K562 (cell line): ENCODE measurements around the gene PGP. TPM values are rescaled to one million over a fixed set of nuclear protein-coding genes. Genes with fewer than 3 reads are reported as not detected.

ENCODE experiments used
- ATAC-seq: fragments of 200-7000 bp; cut with Tn5 transposase; 3 replicates; pipeline ENCODE4 v1.9.1; 2020; ENCODE audit warnings: moderate library complexity
- BruUV-seq: library from RNA; stranded (reverse); fragments of 400-500 nt; replicated peaks from 2 replicates; lab custom pipeline; 2021; lab: Mats Ljungman, UMichigan
- CTCF ChIA-PET: fragments of 300-600 bp; formaldehyde crosslinking; extraction: SDS; loops from one replicate; lab custom pipeline; 2021; ENCODE audit warnings: low intra/inter-chr PET ratio; lab: Yijun Ruan, JAX
- POLR2A ChIA-PET: fragments of 300-600, 350-650 bp; sonication (Branson Sonifier 250); formaldehyde crosslinking; extraction: SDS; loops from one replicate; lab custom pipeline; 2021; ENCODE audit warnings: antibody characterized with exemption, inconsistent platforms; lab: Yijun Ruan, JAX
- DNase-seq, 4 experiments: peaks; one replicate each; pipeline versions ENCODE4 v3.0.0 to v3.0.0-alpha.2; 2011 to 2018; ENCODE audit warnings: low spot score in 3 of 4, mixed read lengths in 3 of 4; ENCODE audit errors: extremely low read depth in 1 of 4
- FAIRE-seq: peaks from 2 replicates; lab custom pipeline; 2011; peaks lifted over from hg19 to GRCh38; lab: Jason Lieb, UNC
- H2AFZ ChIP-seq: 2 replicates; pipeline ENCODE4 v1.6.0; 2011; ENCODE audit warnings: low read depth, low read length, control low read depth, inconsistent platforms
- H3K27ac ChIP-seq: fragments of 200-600 bp; 3 replicates; pipeline ENCODE4 v1.8.0; 2011; ENCODE audit warnings: low read depth, mild to moderate bottlenecking, control low read depth, inconsistent platforms, low read length, moderate library complexity, mixed read lengths; ENCODE audit errors: extremely low read depth
- H3K27me3 ChIP-seq, 2 experiments: fragments of 300-600 bp in 1 of 2; 2 replicates in 1 of 2; 3 replicates in 1 of 2; pipeline versions ENCODE4 v1.6.0 to v1.8.0; 2011; ENCODE audit warnings: inconsistent platforms in 2 of 2, low read length in 2 of 2, mild to moderate bottlenecking in 1 of 2, mixed read lengths in 1 of 2, moderate library complexity in 1 of 2; ENCODE audit not compliant: control insufficient read depth in 2 of 2, insufficient read depth in 2 of 2
- H3K36me3 ChIP-seq: fragments of 300-600 bp; 3 replicates; pipeline ENCODE4 v1.8.0; 2011; ENCODE audit warnings: mild to moderate bottlenecking, low read length, inconsistent platforms; ENCODE audit not compliant: control insufficient read depth, insufficient read depth
- H3K4me1 ChIP-seq, 2 experiments: fragments of 200-600 bp in 1 of 2; replicated peaks in 1 of 2; 2 replicates in 1 of 2; 3 replicates in 1 of 2; pipeline versions ENCODE4 v1.5.1 to v1.8.0; 2011; ENCODE audit warnings: inconsistent platforms in 2 of 2, low read length in 2 of 2, mild to moderate bottlenecking in 1 of 2, mixed read lengths in 1 of 2, moderate library complexity in 1 of 2; ENCODE audit not compliant: control insufficient read depth in 2 of 2, insufficient read depth in 2 of 2
- H3K4me2 ChIP-seq: 2 replicates; pipeline ENCODE4 v1.6.1; 2011; ENCODE audit warnings: low read length, control low read depth, inconsistent platforms, mixed read lengths; ENCODE audit not compliant: insufficient read depth
- H3K4me3 ChIP-seq: fragments of 200-600 bp; sonication (generic), shearing (Covaris generic); 2 replicates; pipeline ENCODE4 v1.5.1; 2016; ENCODE audit warnings: control low read depth, inconsistent platforms
- H3K79me2 ChIP-seq: fragments of 200-600 bp; 3 replicates; pipeline ENCODE4 v1.8.0; 2011; ENCODE audit warnings: low read length, inconsistent platforms; ENCODE audit not compliant: control insufficient read depth, insufficient read depth
- H3K9ac ChIP-seq, 2 experiments: 2 replicates each; pipeline versions ENCODE4 v1.6.0 to v1.6.1; 2011; ENCODE audit warnings: low read depth in 2 of 2, low read length in 2 of 2, control low read depth in 1 of 2, inconsistent platforms in 1 of 2, mild to moderate bottlenecking in 1 of 2, mixed read lengths in 1 of 2; ENCODE audit not compliant: insufficient read depth in 1 of 2
- H3K9me1 ChIP-seq: one replicate; pipeline ENCODE4 v1.6.0; 2011; ENCODE audit warnings: inconsistent platforms, mild to moderate bottlenecking, low read length, moderate library complexity; ENCODE audit not compliant: control insufficient read depth, insufficient read depth
- H3K9me3 ChIP-seq: replicated peaks from 2 replicates; pipeline ENCODE4 v1.5.1; 2011; ENCODE audit warnings: low read depth, low read length, inconsistent platforms; ENCODE audit not compliant: control insufficient read depth, insufficient read depth
- H4K20me1 ChIP-seq: replicated peaks from 2 replicates; pipeline ENCODE4 v1.6.1; 2011; ENCODE audit warnings: low read length, inconsistent platforms, mixed read lengths; ENCODE audit not compliant: control insufficient read depth, insufficient read depth
- CBFB ChIP-seq: sonication (generic); formaldehyde crosslinking; IDR thresholded peaks from 2 replicates; pipeline ENCODE4 v1.4.0; 2020; ENCODE audit warnings: mild to moderate bottlenecking, missing genetic modification reagents
- EGR1 ChIP-seq: fragments of 450-650 bp; conservative IDR thresholded peaks from 2 replicates; pipeline ENCODE4 v1.6.1; 2017; ENCODE audit warnings: mild to moderate bottlenecking
- EP400 ChIP-seq: fragments of 450-650 bp; IDR thresholded peaks from 2 replicates; pipeline ENCODE4 v1.6.1; 2017; ENCODE audit warnings: antibody characterized with exemption, mild to moderate bottlenecking, moderate library complexity
- EWSR1 ChIP-seq: fragments of 450-650 bp; IDR thresholded peaks from 2 replicates; pipeline ENCODE4 v1.6.1; 2018; ENCODE audit warnings: borderline replicate concordance, mild to moderate bottlenecking, low read depth, moderate library complexity; ENCODE audit not compliant: partially characterized antibody
- MYNN ChIP-seq, 2 experiments: sonication (generic); formaldehyde crosslinking in 1 of 2; IDR thresholded peaks; 2 replicates each; pipeline versions ENCODE4 v1.5.0 to v1.6.1; 2016 to 2020; ENCODE audit warnings: antibody characterized with exemption in 1 of 2, missing genetic modification reagents in 1 of 2
- PCBP2 ChIP-seq: fragments of 200-400 bp; formaldehyde crosslinking; IDR thresholded peaks from 2 replicates; pipeline ENCODE4 v1.6.1; 2018; ENCODE audit warnings: low read length, low read depth, mild to moderate bottlenecking, moderate library complexity; ENCODE audit not compliant: poor library complexity, severe bottlenecking
- PTRF ChIP-seq: fragments of 450-650 bp; IDR thresholded peaks from 2 replicates; pipeline ENCODE4 v1.6.1; 2016; ENCODE audit warnings: mild to moderate bottlenecking, missing genetic modification characterization, missing compliant biosample characterization
- TFE3 ChIP-seq: fragments of 450-650 bp; formaldehyde crosslinking; IDR thresholded peaks from 2 replicates; pipeline ENCODE4 v1.4.0; 2020; ENCODE audit warnings: mild to moderate bottlenecking, mixed read lengths
- ZBTB17 ChIP-seq: fragments of 450-650 bp; formaldehyde crosslinking; IDR thresholded peaks from 2 replicates; pipeline ENCODE4 v1.4.0; 2020; ENCODE audit warnings: mild to moderate bottlenecking
- WGBS: fragments of 100-300 bp; shearing (Covaris generic); methylation state at CpG from one replicate; pipeline ENCODE4 v1.1.6; 2016; ENCODE audit warnings: low coverage, mixed read lengths; ENCODE audit not compliant: insufficient coverage; ENCODE audit errors: missing lambda C conversion rate; 5-methylcytosine and 5-hydroxymethylcytosine counted together
- in situ Hi-C: fragments of 300-500 bp; cut with MboI; formaldehyde crosslinking; loops from 4 replicates; pipeline ENCODE4 v1.15.0; 2018; ENCODE audit warnings: inconsistent platforms, mixed read lengths
- intact Hi-C: fragments of 100-400 bp; cut with micrococcal nuclease; formaldehyde crosslinking; loops from 2 replicates; pipeline ENCODE4 v1.14.2; 2022
- polyA plus RNA-seq, 8 experiments: library from polyadenylated mRNA; depleted of rRNA in 4 of 8; stranded (reverse) in 5 of 8; unstranded in 3 of 8; fragments of >200 nt; fragmentation: Nextera tagmentation in 2 of 8; fragmentation: Illumina TruSeq in 1 of 8; extraction: Ambion mirVana in 2 of 8; extraction: Trizol in 1 of 8; gene quantifications; 2 replicates each; pipeline versions ENCODE4 v1.2.1 to v1.2.3, GENCODE V29; 2011 to 2014; ENCODE audit warnings: inconsistent platforms in 1 of 8, missing spikeins in 1 of 8
- total RNA-seq, 7 experiments: library from RNA; depleted of rRNA in 6 of 7; stranded (reverse); fragments of >200 nt in 6 of 7; fragmentation: Illumina TruSeq in 2 of 7; extraction: Trizol in 2 of 7; gene quantifications; 2 replicates each; pipeline versions ENCODE4 v1.2.1 to v1.2.3, GENCODE V29; 2011 to 2021; ENCODE audit warnings: low replicate concordance in 1 of 7
- TF ChIP-seq, protein P1 (sequence below): fragments of 250-450 bp; sonication (Bioruptor Pico); IDR thresholded peaks from 2 replicates; pipeline ENCODE4 v1.4.0; 2020; ENCODE audit warnings: mild to moderate bottlenecking, moderate library complexity, borderline replicate concordance

The PGP gene
- total and polyA plus RNA-seq, 9 of the 15 experiments (the other 6 are each of a cell fraction or from before 2014, with no cell fraction given) = 1.1 to 57.6 (median 19.6) TPM

DNA sequence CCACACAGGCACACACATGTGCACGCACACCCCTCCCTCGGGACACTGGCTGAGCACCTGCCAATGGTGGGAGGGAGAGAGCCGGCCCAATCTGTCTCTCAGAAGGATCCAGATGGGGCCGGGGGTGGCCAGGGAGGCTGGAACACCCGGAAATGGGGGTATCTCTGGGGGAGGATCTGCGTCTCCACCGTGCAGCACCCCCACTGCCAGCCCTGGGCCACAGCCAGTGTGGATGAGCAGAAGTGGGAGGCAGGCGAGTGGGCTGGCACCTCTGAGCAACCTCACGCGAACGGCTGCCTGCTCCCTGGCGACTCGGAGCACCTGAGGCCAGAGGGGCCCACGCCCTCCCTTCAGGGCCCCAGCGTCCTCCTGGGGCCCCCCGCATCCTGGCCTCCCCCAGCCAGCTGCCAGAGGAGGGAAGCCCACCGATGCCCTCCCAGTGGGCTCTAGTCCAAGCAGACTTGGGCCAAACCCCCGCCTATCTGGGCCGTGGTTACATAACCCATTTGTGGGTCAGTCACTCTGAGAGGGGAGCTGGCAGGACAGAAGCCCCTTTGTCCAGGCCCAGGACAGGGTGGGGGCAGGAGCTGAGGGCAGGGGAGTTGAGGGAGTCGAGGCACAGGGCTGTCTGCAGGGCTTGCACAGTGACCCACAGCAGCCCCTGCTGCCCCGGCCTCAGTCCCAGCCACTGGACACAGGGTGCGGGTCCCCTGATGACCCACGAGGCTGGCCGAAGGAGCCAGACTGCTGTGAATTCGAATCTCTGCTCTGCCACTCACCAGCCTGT, 23.8 kb downstream of the PGP start:
- POLR2A ChIA-PET = interaction anchor here (1.1 to 3.4 kb wide), 5 partner anchors 9 to 40 kb away, joined by 3 to 11 read pairs (median 5); partner anchors contain the start of gene TRAF7

More for the DNA sequence above, 23.8 kb downstream of the PGP start:
- no peak overlapping the region for H3K4me2 ChIP-seq
- peaks cover 3 to 69% of the 10 kb centered on the region in 2 experiments; a peak in 4 of 5 replicates for H3K4me1 ChIP-seq
- H3K9ac ChIP-seq = peak overlapping the region in 1 of 2 experiments; percentile 58; a peak in 2 of 4 replicates
- H3K27me3 ChIP-seq = no peaks in the 10 kb centered on the region
- 55% methylated on average over 17 of the region's 25 CpGs for WGBS
- H4K20me1 ChIP-seq = 0 out of 2 replicates have a peak, but pooled peaks cover 6% of the 10 kb centered on the region
- TF ChIP-seq EP400 = no peak
- TF ChIP-seq EGR1 = no peak
- TF ChIP-seq PCBP2 = no peak
- TF ChIP-seq EWSR1 = no peak
- TF ChIP-seq PTRF (tag) = no peak
- TF ChIP-seq, protein P1, sequence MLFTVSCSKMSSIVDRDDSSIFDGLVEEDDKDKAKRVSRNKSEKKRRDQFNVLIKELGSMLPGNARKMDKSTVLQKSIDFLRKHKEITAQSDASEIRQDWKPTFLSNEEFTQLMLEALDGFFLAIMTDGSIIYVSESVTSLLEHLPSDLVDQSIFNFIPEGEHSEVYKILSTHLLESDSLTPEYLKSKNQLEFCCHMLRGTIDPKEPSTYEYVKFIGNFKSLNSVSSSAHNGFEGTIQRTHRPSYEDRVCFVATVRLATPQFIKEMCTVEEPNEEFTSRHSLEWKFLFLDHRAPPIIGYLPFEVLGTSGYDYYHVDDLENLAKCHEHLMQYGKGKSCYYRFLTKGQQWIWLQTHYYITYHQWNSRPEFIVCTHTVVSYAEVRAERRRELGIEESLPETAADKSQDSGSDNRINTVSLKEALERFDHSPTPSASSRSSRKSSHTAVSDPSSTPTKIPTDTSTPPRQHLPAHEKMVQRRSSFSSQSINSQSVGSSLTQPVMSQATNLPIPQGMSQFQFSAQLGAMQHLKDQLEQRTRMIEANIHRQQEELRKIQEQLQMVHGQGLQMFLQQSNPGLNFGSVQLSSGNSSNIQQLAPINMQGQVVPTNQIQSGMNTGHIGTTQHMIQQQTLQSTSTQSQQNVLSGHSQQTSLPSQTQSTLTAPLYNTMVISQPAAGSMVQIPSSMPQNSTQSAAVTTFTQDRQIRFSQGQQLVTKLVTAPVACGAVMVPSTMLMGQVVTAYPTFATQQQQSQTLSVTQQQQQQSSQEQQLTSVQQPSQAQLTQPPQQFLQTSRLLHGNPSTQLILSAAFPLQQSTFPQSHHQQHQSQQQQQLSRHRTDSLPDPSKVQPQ = no peak
- TF ChIP-seq CBFB (CRISPR knock-in tag) = no peak
- no peak for TF ChIP-seq TFE3
- TF ChIP-seq MYNN (IDR thresholded peaks at IDR 0.05) = no peak
- no peak for TF ChIP-seq MYNN (CRISPR knock-in tag; IDR thresholded peaks at IDR 0.05)
- no peak for TF ChIP-seq ZBTB17 (CRISPR knock-in tag)
- TF ChIP-seq, all 486 proteins: peak for 0
- no peak for DNase-seq
- Histone ChIP-seq H3K36me3 (no peaks in the 10 kb centered on the region), H3K4me3 (no peak overlapping the region), H2AFZ (no peak overlapping the region), H3K9me3 (no peaks in the 10 kb centered on the region), H3K79me2 (no peaks in the 10 kb centered on the region), H3K27ac (no peak overlapping the region), H3K9me1 (no peaks in the 10 kb centered on the region)
- CTCF ChIA-PET = no interaction called here
- in situ Hi-C loops = no loop called here
- intact Hi-C loops = no loop called here
- BruUV-seq = no TSS peak
- ATAC-seq = no peak
- FAIRE-seq = no peak
